AG09319 (cell line): ENCODE data around the gene NALCN.

ENCODE experiments used
- DNase-seq: peaks from one replicate; pipeline ENCODE4 v3.0.0-alpha.2; 2010; ENCODE audit warnings: low read depth; ENCODE audit errors: extremely low read depth
- TF ChIP-seq, protein P1 (sequence below): IDR thresholded peaks from 2 replicates; pipeline ENCODE4 v1.5.1; 2011; ENCODE audit warnings: low read depth, mild to moderate bottlenecking, inconsistent platforms, low read length, moderate library complexity

The NALCN gene

GRCh38 chr13:101019126-101019525 is 397.2 kb downstream of the NALCN start:
- DNase-seq, result no peak
- TF ChIP-seq, protein P1, sequence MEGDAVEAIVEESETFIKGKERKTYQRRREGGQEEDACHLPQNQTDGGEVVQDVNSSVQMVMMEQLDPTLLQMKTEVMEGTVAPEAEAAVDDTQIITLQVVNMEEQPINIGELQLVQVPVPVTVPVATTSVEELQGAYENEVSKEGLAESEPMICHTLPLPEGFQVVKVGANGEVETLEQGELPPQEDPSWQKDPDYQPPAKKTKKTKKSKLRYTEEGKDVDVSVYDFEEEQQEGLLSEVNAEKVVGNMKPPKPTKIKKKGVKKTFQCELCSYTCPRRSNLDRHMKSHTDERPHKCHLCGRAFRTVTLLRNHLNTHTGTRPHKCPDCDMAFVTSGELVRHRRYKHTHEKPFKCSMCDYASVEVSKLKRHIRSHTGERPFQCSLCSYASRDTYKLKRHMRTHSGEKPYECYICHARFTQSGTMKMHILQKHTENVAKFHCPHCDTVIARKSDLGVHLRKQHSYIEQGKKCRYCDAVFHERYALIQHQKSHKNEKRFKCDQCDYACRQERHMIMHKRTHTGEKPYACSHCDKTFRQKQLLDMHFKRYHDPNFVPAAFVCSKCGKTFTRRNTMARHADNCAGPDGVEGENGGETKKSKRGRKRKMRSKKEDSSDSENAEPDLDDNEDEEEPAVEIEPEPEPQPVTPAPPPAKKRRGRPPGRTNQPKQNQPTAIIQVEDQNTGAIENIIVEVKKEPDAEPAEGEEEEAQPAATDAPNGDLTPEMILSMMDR, result no peak

DNA sequence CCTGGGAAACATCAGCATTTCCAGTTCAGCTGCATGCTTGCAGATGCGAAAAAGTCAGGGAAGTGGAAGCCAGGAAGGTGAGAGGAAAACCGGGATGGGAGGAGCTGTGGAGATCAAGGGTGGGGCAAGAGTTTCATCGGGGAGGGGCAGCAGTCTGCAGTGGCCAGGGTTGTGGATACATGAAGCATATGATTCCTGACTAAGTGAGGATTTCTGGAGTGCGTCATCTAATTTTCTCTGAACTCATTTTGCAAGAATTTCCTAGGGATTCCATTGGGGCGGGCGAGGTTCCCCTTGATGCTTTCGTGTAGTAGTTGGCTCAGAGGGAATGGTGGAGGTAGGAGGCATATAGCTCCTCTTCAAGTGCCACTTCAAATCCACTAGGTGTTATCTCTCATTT is 397.6 kb downstream of the NALCN start:
- peak; percentile 0 for DNase-seq

DNA sequence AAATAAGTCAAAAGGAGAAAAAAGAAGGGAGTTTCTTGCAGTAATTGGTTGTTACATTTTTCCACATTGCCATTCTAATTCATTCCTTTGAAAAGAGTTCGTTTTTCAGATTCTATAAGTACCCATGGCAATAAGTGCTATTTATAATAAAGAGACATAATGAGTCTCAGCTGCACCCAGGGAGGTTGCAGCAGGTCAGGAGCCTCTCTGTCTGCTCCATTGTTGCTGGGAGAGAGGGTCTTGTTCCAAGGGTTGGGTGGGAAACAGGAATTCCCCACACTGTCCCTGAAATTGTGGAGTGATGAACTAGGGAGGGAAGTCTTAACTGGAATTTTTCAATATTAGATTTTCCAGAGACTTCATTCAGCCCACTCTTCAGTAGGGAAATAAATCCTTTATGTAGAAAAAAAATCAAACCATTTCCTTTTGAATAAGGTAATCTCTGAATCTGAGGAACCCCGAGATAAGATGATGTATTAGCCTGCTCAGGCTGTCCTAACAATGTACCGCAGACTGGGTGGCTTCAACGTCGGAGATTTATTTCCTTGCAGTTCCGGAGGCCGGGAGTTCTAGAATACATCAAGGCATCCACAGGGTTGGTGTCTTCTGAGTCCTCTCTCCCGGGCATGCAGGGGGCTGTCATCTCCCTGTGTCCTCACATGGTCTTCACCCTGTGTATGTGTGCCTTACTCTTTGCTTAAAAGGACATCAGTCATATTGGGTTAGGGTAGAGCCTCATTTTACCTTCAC is 399.0 kb downstream of the NALCN start:
- TF ChIP-seq, protein P1, result no peak
- no peak for DNase-seq

More for the DNA sequence above, 397.6 kb downstream of the NALCN start:
- TF ChIP-seq, protein P1, result no peak

GRCh38 chr13:101016475-101016874 is 399.8 kb downstream of the NALCN start:
- no peak for DNase-seq
- TF ChIP-seq, protein P1, result no peak

DNA sequence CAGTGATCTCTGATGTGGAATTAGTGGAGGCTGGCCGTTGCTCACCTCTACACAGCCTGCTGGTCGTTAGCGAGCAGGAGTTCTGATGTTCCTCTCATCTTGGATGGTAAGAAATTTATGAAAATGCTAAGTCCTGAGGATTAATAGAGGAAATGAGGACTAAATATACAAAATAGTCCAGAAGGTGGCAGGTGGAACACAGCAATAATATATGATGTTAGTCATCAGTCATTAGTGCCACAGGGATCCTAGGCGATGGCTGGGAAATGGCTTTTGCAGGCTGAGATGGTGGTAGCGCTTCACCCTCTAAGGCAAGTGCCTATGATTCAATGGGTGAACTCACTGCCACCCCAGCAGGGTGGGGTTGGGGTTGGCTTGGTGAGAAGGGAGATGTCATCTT is 403.1 kb downstream of the NALCN start:
- DNase-seq, result no peak
- TF ChIP-seq, protein P1, result no peak

- no peak for DNase-seq
These were observed 406.2 kb downstream of the NALCN start for GRCh38 chr13:101010100-101010499.

DNA sequence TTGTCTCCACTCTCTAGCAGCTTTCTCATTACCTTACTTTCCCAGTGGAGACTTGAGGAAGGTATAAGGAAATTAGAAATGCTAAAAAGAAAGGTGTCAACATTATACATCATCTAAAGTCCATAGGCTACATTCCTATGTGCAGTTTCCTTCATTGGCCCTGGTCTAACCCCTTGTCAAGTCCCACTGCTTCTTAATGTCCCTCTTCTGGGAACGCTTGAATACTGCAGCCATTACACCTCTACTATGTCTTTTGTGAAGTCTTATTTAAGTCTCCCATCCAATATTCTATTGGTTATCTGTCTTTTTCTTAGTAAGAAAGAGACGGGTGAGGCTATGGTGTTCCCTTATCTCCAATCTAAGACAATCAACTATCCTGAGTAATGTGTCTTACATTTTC is 409.1 kb downstream of the NALCN start:
- no peak for DNase-seq
- TF ChIP-seq, protein P1, result no peak

More at GRCh38 chr13:101010100-101010499, 406.2 kb downstream of the NALCN start:
- TF ChIP-seq, protein P1, result no peak
